ENCODE measurements around the gene PPP1CC. TPM values are rescaled to one million over a fixed set of nuclear protein-coding genes. Genes with fewer than 3 reads are reported as not detected.

The PPP1CC gene
- polyA plus RNA-seq, 1 of the 3 experiments (the other 2 are of a cell fraction) = 62.0 TPM

- no peaks in the 10 kb centered on the region for H3K9me2 ChIP-seq
- H3K4me2 ChIP-seq = no peak overlapping the region
- H3K27ac ChIP-seq (ENCODE audit: low read depth in 2 of 2, low read length in 1 of 2) = peak overlapping the region in 1 of 2 experiments; percentile 77; a peak in 2 of 4 replicates
- no peaks in the 10 kb centered on the region for H3K9me3 ChIP-seq
- H4K20me1 ChIP-seq (ENCODE audit: insufficient read depth) = no peaks in the 10 kb centered on the region
- no peak overlapping the region for H2AFZ ChIP-seq (ENCODE audit: low read depth)
- POLR2A ChIA-PET = interaction anchor here (0.9 kb wide), 1 partner anchor 11 kb away, joined by 3 read pairs; no protein-coding TSS in a partner anchor
- no peak overlapping the region for H3K9ac ChIP-seq
- peaks cover 0 to 13% of the 10 kb centered on the region in 2 experiments; a peak in 1 of 4 replicates for H3K4me1 ChIP-seq (ENCODE audit: control insufficient read depth in 1 of 2, insufficient read depth in 2 of 2, low read depth in 1 of 2, low read length in 1 of 2)
- CTCF ChIA-PET = interaction anchor here (0.6 to 2.6 kb wide), 6 partner anchors 11 to 624 kb away, joined by 3 to 6 read pairs (median 3); no protein-coding TSS in a partner anchor
- H3K27me3 ChIP-seq (ENCODE audit: insufficient read depth) = peaks cover 11% of the 10 kb centered on the region; the same call in 1 of the 2 replicates
- no peaks in the 10 kb centered on the region for H3F3A ChIP-seq (replicated peaks; ENCODE audit: insufficient read depth)
- TF ChIP-seq FOSL2 (IDR thresholded peaks at IDR 0.05; ENCODE audit: borderline replicate concordance, low read depth) = no peak
- peak in 1 of 2 experiments; percentile 41; a peak in 1 of 4 replicates for TF ChIP-seq EP300 (IDR thresholded peaks at IDR 0.05; ENCODE audit: borderline replicate concordance in 1 of 2, low read depth in 1 of 2, low read length in 1 of 2)
- TF ChIP-seq CHD2 (IDR thresholded peaks at IDR 0.05; ENCODE audit: low read length, partially characterized antibody) = peak; percentile 63
- peak; percentile 61 for TF ChIP-seq GATA2 (CRISPR knock-in tag; IDR thresholded peaks at IDR 0.05)
- TF ChIP-seq JUND (IDR thresholded peaks at IDR 0.05) = no peak
- no peak overlapping the region for H3K4me3 ChIP-seq (ENCODE audit: low read depth in 2 of 2, low read length in 1 of 2)
- peak; percentile 61 for DNase-seq
- 61% methylated on average over 7 of the region's 7 CpGs for WGBS (ENCODE audit: low lambda C conversion rate)
- H3K36me3 ChIP-seq (replicated peaks in 1 of 2; ENCODE audit: control insufficient read depth in 1 of 2, insufficient read depth in 2 of 2, low read length in 1 of 2) = no peaks in the 10 kb centered on the region
- no peaks in the 10 kb centered on the region for H3K79me2 ChIP-seq (ENCODE audit: insufficient read depth)
Measured at GRCh38 chr12:110693731-110694130, 49.0 kb downstream of the PPP1CC start.

- Histone ChIP-seq H4K20me1 (ENCODE audit: insufficient read depth) (no peaks in the 10 kb centered on the region), H3K27ac (ENCODE audit: low read depth in 2 of 2, low read length in 1 of 2) (no peak overlapping the region), H3F3A (replicated peaks; ENCODE audit: insufficient read depth) (no peaks in the 10 kb centered on the region), H2AFZ (ENCODE audit: low read depth) (no peak overlapping the region), H3K9me3 (no peaks in the 10 kb centered on the region), H3K36me3 (replicated peaks in 1 of 2; ENCODE audit: control insufficient read depth in 1 of 2, insufficient read depth in 2 of 2, low read length in 1 of 2) (no peaks in the 10 kb centered on the region), H3K27me3 (ENCODE audit: insufficient read depth) (peaks cover 27% of the 10 kb centered on the region), H3K79me2 (ENCODE audit: insufficient read depth) (no peaks in the 10 kb centered on the region), H3K4me1 (ENCODE audit: control insufficient read depth in 1 of 2, insufficient read depth in 2 of 2, low read depth in 1 of 2, low read length in 1 of 2) (peaks cover 0 to 13% of the 10 kb centered on the region in 2 experiments; a peak in 1 of 4 replicates), H3K4me2 (no peak overlapping the region), H3K9me2 (no peaks in the 10 kb centered on the region), H3K4me3 (ENCODE audit: low read depth in 2 of 2, low read length in 1 of 2) (no peak overlapping the region), H3K9ac (no peak overlapping the region)
- POLR2A ChIA-PET = interaction anchor here (0.7 kb wide), 2 partner anchors 9 to 705 kb away, joined by 3 read pairs; no protein-coding TSS in a partner anchor
- DNase-seq = no peak
- CTCF ChIA-PET = interaction anchor here (1.5 kb wide), 1 partner anchor 221 kb away, joined by 6 read pairs; the partner anchor contains the start of gene FAM216A
- TF ChIP-seq RFX5 (IDR thresholded peaks at IDR 0.05; ENCODE audit: low read length) (no peak), FOXJ3 (CRISPR knock-in tag; IDR thresholded peaks at IDR 0.05) (no peak), USF2 (IDR thresholded peaks at IDR 0.05; ENCODE audit: borderline replicate concordance, low read depth, low read length) (no peak), FOSL2 (IDR thresholded peaks at IDR 0.05; ENCODE audit: borderline replicate concordance, low read depth) (no peak), MEF2A (IDR thresholded peaks at IDR 0.05; ENCODE audit: borderline replicate concordance, low read depth) (no peak), CHD2 (IDR thresholded peaks at IDR 0.05; ENCODE audit: low read length, partially characterized antibody) (no peak), MAX (IDR thresholded peaks at IDR 0.05; ENCODE audit: low read depth) (no peak), REST (IDR thresholded peaks at IDR 0.05; ENCODE audit: low read depth, low read length) (no peak), TEAD4 (IDR thresholded peaks at IDR 0.05; ENCODE audit: borderline replicate concordance, insufficient read depth) (no peak), PBX3 (IDR thresholded peaks at IDR 0.05) (no peak), EP300 (IDR thresholded peaks at IDR 0.05; ENCODE audit: borderline replicate concordance in 1 of 2, low read depth in 1 of 2, low read length in 1 of 2) (no peak), SMC3 (IDR thresholded peaks at IDR 0.05; ENCODE audit: low read depth, low read length) (no peak), GATA2 (CRISPR knock-in tag; IDR thresholded peaks at IDR 0.05) (no peak), EZH2phosphoT487 (IDR thresholded peaks at IDR 0.05; ENCODE audit: borderline replicate concordance, low read depth) (no peak)
- 92% methylated on average over 2 of the region's 4 CpGs for WGBS (ENCODE audit: low lambda C conversion rate)
Measured at GRCh38 chr12:110690127-110690430, 52.6 kb downstream of the PPP1CC start.

Data from SK-N-SH (cell line).